GM21737 (cell line): Measurements from ENCODE around the gene PCDH18.
"Not testable (repeated sequence)": the region's sequence is repeated elsewhere in the genome, so short reads cannot be mapped to it uniquely, and the experiment has no call there.

Experiments used
- ATAC-seq: cut with Tn5 transposase; IDR thresholded peaks from one replicate; pipeline ENCODE4 v1.9.1; 2021; ENCODE audit warnings: mild to moderate bottlenecking, moderate library complexity; ENCODE audit not compliant: unreplicated experiment

Gene PCDH18

DNA sequence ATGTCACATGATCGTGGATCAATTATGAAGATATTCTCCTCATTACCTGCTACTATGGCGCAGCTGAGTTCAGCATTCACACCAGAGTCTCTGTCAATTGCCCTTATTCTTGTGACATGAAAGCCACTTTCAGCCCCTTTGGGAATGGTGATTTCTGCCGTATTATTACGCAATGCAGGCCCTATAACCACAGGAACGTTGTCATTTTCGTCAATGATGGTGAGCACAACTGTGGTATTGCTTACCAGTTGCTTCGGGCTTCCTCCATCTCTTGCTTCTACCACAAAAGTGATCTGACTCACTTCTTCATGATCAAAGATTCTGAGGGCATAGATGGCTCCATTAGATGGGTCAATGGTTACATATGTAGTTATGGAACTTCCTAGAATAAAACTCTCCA is 2.1 kb downstream of the PCDH18 start:
- no peak for ATAC-seq

DNA sequence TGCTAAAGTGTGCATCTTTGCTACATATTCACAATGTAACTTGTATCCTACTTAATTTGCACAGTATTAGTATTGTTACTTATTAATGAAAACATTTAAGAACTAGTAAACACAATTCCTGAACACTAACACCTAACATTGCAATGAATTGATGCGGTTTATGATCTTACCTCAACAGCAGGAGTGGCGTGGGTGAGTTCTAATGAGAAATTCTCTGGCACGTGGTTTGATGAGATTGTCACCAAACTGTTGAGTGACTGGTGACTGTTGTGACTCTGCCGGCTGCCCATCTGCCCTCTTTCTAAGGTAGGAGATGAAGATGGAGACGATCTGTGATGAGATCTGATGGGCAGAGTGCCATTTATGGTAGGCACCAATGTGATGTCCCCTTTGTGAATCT is 2.9 kb downstream of the PCDH18 start:
- ATAC-seq: no peak

DNA sequence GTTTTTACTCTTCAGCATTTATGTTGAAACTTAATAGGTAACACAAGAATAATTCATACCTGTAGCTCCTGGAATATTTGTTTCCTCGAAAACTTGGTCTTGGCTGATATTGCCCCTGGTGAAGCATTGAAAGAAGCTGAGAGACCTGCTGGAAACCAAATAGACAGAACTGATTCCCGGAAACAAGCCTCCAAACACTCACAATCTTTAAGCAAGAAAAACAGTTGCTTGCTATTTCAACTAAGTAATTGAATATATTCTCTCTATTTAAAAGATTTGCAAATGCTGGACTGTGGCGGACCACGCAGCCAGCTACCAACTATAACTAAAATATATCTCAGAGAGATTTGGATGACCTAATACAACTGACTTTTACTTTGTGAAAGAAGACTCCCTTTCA is 3.6 kb downstream of the PCDH18 start:
- no peak for ATAC-seq

DNA sequence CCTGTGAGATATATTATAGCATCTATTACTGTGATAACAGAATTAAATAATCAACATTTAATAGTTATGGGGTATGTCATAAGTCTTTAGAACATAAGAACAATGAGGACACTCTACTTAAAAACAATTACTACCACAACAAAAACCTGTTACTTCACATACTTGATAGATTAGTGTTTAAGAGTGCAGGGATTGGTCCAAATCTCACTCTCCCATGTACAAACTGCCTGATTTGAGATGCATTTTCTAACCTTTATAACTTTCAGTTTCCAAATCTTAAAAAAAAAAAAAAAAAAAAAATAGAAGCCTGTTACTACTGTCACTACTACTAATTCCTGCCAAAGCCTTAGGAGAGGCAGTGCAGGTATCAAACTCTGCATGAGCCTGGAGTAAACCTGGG is 5.6 kb downstream of the PCDH18 start:
- ATAC-seq: no peak

DNA sequence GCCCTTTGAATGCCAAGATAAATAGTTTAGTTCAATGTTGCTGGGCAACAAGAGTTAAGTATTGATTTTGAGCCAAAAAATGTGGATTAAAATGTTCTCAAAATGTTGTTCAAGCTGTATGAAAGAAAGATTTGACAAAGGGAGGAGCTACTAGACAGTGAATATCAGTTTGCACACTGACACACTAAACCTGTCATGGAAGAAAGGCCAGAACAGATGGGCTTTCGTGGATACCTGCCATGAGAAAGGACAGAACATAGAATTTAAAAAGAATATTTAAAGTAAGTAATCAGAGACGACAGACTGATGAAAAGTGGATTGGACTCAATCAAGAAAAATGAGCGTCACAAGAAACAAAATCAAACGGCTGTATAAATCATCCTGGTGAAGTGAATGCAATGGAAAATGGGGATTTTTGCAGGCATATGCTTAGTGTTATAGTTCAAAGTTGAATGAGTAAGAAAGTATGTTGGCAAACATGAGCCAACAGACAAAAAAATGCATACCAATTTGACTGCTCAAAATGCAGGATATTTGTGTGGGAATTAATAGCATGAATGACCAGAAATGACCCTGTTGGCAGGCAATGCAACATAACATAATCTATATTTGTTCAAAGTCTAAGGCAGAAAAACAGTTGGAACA is 7.4 kb downstream of the PCDH18 start:
- no peak for ATAC-seq

DNA sequence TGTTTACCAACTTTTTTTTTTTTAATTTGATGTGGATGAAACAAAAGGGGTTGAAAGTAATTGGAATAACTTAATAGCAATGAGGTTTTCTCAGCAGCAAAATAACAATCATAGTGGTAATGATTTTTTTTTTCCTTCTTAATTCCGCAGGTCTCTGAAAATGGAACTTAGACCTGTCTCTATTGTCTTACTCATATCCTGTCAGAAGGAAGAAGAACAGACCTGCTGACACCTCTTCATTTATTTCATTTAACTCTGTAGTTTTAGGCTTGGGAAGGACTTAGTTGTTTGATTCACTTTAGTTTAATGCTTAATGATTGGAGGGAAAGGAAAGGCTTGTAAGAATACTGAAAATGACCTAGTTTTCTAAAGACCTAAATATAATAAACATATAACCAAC is 9.0 kb downstream of the PCDH18 start:
- ATAC-seq: no peak

DNA sequence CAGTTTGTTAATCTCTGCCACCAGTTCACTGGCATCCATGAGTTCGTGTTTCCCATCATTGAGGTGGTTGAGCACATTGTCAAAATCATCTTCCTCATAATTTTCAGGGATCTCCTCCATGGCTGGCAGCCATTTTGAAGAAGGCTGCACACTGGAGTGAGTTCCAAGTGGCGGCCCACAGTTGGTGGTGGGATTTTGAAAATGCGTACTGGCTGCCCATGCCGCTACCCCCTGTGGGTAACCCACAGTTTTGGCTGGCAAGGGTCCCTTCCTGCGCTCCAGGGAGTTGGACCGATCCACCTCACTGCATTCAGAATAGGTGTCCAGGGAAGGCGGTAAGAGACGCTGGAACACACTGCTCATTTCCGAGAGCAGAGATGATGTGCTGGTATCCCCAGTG is 11.2 kb downstream of the PCDH18 start:
- ATAC-seq: no peak

DNA sequence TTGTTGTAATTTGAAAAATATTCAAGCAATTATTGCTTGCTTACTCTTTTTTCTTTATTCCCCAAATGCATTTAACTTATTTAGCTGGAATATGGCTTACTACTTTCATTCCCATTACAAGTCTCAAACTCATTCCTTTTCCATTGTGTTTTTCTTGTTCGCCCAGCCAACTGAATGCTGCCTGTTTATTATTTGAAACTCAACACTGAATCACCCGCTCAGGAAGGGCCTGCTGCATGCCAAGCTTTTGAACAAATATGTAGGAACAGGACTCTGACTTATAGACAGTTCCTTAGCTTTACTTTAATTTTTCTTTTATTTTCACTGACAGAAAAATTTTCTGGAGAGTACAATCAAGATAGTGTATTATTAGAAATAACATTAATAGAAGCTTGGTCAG is 12.9 kb downstream of the PCDH18 start:
- no peak for ATAC-seq

DNA sequence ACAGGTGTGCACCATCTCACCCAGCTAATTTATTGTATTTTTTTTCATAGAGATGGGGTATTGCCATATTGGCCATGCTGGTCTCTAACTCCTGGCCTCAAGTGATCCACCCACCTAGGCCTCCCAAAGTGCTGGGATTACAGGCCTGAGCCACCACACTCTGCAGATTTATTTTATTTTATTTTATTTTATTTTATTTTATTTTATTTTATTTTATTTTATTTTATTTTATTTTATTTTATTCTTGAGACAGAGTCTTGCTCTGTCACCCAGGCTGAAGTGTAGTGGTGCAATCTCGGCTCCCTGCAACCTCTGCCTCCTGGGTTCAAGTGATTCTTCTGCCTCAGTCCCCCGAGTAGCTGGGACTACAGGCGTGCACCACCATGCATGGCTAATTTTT is 15.0 kb downstream of the PCDH18 start:
- ATAC-seq: not testable (repeated sequence)

DNA sequence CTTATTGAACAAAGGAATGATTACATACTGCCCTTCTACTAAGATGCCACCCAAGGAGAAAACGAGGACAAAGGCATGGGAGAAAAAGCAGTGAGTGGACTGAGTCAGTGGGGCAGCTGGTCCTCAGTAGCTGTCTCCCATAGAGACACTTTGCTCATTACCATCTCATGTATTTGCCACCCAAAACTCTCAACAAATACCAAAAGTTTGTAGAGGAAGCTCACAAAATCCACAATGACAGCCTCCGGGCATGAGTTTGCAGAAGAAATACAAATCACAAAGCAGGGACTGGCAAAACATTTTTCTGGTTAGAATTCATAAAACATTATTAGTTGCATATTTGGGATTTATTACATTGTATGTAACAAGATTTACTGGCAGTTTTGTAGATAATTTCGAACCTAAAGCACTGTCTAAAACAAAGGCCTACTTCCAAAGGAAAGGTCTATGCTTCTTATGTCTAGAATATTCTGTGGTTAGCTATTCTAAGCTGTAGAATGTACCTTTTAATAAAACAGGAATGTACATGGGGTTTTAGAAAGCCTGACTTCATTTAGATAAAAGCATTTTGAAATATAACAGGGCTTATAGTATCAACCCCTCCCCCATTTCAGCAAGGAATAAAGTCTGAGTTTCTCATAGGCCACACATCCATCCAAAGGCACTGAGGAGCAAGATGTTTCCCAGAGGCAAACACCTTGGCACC is 17.7 kb downstream of the PCDH18 start:
- ATAC-seq: no peak

DNA sequence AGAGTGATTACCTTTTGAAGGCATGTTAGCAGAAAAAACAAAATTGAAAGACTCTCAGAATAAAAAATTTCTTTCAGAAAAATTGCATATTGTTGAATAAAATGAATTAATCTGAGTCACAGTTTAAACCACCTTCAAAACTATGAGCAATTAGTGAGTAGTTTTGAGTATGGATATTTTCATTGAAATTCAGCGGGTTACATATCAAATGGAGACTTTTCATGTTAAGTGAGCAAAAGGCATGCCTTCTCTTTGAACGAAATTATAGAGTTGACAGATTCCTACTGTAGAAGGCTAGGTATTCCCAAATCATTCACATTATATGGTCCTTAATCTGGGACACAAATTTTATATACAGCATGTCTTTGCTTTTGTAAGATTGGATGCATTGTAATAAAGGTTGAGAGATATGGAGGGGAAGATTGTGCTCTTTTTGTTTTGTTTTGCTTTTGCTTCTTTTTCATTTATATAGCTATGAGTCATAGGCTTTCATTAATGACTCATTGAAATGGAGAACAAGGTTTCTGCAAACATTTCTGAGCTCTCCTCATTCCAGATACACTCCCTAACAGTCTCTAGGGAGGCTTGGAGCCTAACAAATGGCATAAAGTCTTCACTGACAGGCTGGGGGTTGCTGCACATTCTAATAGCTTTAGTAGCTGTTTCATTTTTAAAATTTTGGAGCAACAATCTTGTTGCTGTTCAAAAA is 21.6 kb downstream of the PCDH18 start:
- no peak for ATAC-seq

DNA sequence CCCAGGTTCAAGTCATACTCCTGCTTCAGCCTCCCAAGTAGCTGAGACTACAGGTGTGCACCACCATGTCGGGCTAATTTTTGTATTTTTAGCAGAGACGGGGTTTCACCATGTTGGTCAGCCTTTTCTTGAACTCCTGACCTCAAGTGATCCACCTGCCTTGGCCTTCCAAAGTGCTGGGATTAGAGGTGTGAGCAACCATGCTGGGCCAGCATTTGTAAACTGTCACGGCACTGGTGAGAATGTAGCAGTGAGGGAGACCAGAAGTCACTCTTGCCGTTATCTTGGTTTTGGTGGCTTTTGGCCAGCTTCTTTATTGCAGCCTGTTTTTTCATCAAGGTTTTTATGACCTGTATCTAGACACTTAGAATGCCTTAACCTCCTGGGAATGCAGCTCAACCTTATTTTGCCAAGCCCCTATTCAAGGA is 22.4 kb downstream of the PCDH18 start:
- no peak for ATAC-seq

DNA sequence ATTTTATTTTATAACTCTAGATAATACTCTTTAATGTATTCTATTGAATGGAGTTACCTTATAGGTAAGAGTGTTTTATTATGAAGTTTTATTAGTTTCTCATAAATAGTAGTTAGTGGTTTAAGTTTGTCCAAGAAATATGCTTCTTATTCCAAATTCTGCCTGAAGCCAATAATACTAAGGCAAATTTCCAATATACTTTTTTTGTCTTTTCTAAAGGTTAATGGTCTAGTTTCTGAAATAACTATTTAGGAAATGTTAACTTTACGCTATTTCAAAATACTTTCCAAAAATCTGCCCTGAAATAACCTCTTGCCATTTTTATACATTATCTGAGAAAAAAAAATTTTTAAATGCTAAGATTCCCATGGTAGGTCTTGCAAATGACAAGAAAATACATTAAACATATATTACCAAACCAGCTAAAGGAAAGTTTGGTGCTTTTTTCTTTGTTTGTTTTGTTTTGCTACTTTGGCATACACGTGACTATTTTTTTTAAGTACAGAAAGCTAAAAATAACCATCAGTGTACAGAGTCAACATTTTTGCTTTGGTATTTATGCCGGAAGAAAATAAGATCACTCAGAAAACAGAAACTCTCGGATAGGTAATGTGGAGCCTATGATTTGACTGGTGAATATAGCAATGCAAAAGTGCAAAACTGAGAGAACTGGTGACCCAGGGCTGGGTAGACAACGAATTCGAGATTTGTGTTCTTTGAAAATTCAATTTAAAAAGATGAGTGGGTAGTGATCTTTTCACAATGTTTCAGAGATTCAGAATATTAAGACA is 29.8 kb downstream of the PCDH18 start:
- no peak for ATAC-seq

DNA sequence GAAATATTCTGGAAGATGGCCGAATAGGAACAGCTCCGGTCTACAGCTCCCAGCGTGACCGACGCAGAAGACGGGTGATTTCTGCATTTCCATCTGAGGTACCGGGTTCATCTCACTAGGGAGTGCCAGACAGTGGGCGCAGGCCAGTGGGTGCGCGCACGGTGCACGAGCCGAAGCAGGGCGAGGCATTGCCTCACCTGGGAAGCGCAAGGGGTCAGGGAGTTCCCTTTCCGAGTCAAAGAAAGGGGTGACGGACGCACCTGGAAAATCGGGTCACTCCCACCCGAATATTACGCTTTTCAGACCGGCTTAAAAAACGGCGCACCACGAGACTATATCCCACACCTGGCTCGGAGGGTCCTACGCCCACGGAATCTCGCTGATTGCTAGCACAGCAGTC is 36.0 kb downstream of the PCDH18 start:
- ATAC-seq: not testable (repeated sequence)

DNA sequence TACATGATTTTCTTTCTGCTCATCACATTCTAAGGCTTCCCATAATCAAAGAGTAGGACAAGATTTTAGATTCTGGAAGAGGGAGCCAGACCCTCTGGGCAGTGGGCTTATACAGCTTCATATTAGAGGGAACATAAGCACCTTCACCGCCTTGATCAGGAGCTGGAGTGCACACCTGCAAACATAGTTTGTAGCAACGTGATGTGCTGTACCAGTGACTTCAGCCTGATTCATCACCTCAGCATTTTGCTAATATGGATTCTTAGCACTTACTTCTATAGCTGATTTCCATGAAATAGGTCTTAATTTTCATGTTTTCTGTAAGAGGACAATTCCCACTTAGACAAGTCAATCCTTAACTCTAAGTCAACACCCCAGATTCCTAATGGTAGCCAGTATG is 36.7 kb downstream of the PCDH18 start:
- ATAC-seq: no peak

DNA sequence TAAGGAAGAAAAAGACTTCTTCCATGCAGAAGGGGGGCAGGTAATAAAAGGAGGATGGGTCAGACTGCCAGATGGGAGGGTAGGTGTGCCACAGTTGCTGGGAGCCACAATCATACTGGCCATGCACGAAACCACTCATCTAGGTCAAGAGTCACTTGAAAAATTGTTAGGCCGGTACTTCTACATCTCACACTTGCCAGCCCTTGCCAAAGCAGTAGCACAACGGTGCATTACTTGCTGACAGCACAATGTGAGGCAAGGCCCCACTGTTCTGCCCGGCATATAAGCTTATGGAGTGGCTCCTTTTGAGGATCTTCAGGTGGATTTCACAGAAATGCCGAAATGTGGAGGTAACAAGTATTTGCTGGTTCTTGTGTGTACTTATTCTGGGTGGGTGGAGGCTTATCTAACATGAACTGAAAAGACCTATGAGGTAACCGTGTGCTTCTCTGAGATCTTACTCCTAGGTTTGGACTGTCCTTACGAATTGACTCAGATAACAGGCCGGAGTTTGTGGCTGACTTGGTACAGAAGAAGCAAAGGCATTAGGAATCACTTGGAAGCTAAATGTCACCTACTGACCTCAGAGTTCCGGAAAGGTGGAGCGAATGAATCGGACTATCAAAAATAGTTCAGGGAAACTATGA is 48.9 kb downstream of the PCDH18 start:
- not testable (repeated sequence) for ATAC-seq

DNA sequence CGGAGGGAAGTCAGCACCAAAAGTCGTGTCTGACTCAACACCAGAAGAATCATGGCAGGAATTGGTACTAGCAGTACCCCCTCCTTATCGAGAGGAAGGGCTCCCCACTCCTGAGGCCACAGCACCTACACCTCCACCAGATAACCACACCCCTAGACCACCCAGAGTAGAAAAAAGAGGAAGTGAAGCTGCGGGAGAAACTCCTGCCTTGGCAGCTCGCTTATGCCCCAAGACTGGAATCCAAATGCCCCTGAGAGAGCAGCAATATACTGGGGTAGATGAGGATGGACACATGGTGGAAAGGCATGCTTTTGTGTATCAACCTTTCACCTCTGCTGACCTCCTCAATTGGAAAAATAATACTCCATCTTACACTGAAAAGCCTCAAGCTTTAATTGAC is 52.6 kb downstream of the PCDH18 start:
- ATAC-seq: not testable (repeated sequence)

DNA sequence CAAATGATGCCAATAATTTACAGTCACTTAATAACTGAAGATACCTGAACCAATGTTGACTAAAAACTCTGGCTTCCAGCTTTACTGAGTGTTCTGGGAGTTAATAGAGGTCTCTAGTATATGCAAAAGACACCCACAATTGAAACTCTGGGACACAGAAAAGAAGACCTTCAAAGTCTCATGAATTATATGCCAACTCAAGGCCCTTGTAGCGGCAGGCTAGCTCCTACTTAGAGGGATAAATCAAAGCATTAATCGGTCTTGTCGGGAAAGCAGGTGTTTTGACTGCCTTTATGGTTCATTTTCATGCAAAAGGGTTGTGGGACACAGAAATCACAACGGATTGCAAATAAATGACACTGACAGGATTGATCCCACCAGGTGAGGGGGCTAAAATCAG is 55.9 kb downstream of the PCDH18 start:
- ATAC-seq: no peak

DNA sequence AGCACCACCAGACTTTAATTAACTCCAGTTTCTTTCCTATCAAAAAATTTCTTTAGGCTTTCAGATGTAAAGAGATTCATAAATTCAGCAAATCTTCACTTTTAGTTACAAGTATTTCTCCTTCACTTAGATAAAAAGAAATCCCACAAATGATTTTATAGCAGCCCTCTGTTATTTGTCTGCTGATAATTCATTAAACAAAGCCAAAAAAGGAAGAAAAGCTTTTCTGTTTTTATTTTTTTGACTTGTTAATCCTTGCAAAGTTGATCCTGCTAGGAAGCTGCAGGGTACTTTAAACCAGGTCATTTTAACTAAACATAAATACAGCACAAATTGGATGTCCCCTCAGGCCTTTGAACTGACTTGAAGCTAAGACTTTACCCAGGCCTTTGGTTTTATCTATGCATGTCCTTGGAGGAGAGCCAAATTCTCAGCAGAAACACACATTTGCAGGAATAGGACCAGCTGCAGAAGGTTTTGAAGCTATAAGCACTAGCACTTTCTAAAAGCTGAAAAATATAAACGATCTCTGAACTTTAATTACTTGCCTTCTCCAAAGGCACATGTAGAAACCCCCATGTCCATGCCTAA is 57.5 kb downstream of the PCDH18 start:
- no peak for ATAC-seq

DNA sequence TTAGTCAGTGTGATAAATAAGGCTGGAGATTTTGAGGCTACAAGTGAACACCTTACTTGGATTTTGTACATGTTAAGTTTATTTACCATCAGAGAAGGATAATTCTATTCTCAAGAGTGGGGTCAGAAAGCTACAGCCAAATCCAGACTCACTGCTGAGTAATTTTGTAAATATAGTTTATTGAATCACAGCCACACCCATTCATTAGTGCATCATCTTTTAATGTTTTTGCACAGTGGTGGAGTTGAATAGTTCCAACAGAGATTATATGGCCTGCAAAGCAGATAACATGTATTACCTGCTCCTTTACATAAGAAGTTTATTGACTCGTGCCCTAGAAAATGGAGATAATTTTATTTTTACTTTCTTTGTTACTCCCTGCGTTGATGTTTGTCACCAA is 60.4 kb downstream of the PCDH18 start:
- ATAC-seq: no peak

DNA sequence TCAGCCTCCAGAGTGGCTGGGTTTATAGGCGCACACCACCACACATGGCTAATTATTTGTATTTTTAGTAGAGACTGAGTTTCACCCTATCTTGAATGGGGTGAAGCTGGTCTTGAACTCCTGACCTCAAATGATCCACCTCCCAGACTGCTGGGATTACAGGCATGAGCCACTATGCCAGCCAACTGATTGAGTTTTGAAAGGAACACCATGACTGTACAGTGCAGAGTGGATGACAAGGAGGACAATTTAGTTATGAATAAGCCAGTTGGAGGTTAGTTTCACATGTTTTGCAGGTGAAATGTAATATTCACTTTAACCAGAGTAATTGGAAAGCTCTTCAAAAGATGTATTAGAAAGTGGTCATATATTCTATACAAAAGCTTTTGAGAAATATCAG is 60.8 kb downstream of the PCDH18 start:
- ATAC-seq: no peak
